Smooth muscle cell (in vitro differentiated cells): ENCODE measurements around the gene YY1. TPM values are rescaled to one million over a fixed set of nuclear protein-coding genes. Genes with fewer than 3 reads are reported as not detected.
A peak's percentile ranks its signal among the peaks of the same experiment; 100 is the strongest.

Experiments
- DNase-seq: peaks from one replicate; lab custom pipeline; 2025; ENCODE audit not compliant: unreplicated experiment; lab: John Stamatoyannopoulos, UW
- H2AFZ ChIP-seq: fragments of 200-600 bp; sonication (generic); 2 replicates; pipeline ENCODE4 v1.6.0; 2016; ENCODE audit warnings: antibody characterized with exemption, low read depth, mild to moderate bottlenecking
- H3F3A ChIP-seq: fragments of 200-600 bp; sonication (generic); 2 replicates; pipeline ENCODE4 v1.6.0; 2017; ENCODE audit warnings: antibody characterized with exemption, low read depth
- H3K27ac ChIP-seq: fragments of 200-600 bp; sonication (generic); 2 replicates; pipeline ENCODE4 v1.5.1; 2016; ENCODE audit warnings: low read depth, mild to moderate bottlenecking
- H3K27me3 ChIP-seq: fragments of 200-600 bp; sonication (generic); 2 replicates; pipeline ENCODE4 v1.6.1; 2016; ENCODE audit warnings: low read depth, mild to moderate bottlenecking
- H3K36me3 ChIP-seq: fragments of 200-600 bp; sonication (generic); 2 replicates; pipeline ENCODE4 v1.5.1; 2016; ENCODE audit warnings: low read depth
- H3K4me1 ChIP-seq: fragments of 200-600 bp; sonication (generic); 2 replicates; pipeline ENCODE4 v1.5.1; 2016; ENCODE audit warnings: low read depth
- H3K4me2 ChIP-seq: fragments of 200-600 bp; sonication (generic); 2 replicates; pipeline ENCODE4 v1.6.0; 2016; ENCODE audit warnings: mild to moderate bottlenecking
- H3K4me3 ChIP-seq: fragments of 200-600 bp; sonication (generic); 2 replicates; pipeline ENCODE4 v1.5.1; 2016; ENCODE audit warnings: mild to moderate bottlenecking
- H3K79me2 ChIP-seq: fragments of 200-600 bp; sonication (generic); 2 replicates; pipeline ENCODE4 v1.6.0; 2016; ENCODE audit warnings: low read depth, mild to moderate bottlenecking
- H3K9ac ChIP-seq: fragments of 200-600 bp; sonication (generic); 2 replicates; pipeline ENCODE4 v1.6.0; 2016; ENCODE audit warnings: low read depth
- H3K9me3 ChIP-seq: fragments of 200-600 bp; sonication (generic); replicated peaks from 2 replicates; pipeline ENCODE4 v1.5.1; 2016; ENCODE audit warnings: low read depth
- H4K20me1 ChIP-seq: fragments of 200-600 bp; sonication (generic); 2 replicates; pipeline ENCODE4 v1.6.0; 2016; ENCODE audit warnings: low read depth
- CTCF ChIP-seq: fragments of 200-600 bp; sonication (generic); IDR thresholded peaks from 2 replicates; pipeline ENCODE4 v1.5.1; 2017; ENCODE audit warnings: borderline replicate concordance, mild to moderate bottlenecking, antibody characterized with exemption; ENCODE audit not compliant: insufficient read depth, poor library complexity, severe bottlenecking
- WGBS: methylation state at CpG from one replicate; pipeline ENCODE4 v1.1.7; 2016; ENCODE audit warnings: low lambda C conversion rate; 5-methylcytosine and 5-hydroxymethylcytosine counted together
- polyA plus RNA-seq: library from polyadenylated mRNA; unstranded; fragments of >200 nt; fragmentation: Nextera tagmentation; extraction: Ambion mirVana; gene quantifications from 2 replicates; pipeline ENCODE4 v1.2.1, GENCODE V29; 2016
- total RNA-seq: library from RNA; depleted of rRNA; stranded (reverse); fragments of >200 nt; gene quantifications from 2 replicates; pipeline ENCODE4 v1.2.3, GENCODE V29; 2014

Gene YY1
- total and polyA plus RNA-seq, 2 experiments from 2014 or later: 28.2 to 48.7 TPM

- Histone ChIP-seq H3F3A (no peaks in the 10 kb centered on the region), H3K4me2 (no peak overlapping the region), H3K4me1 (peaks cover 8% of the 10 kb centered on the region), H4K20me1 (peaks cover 33% of the 10 kb centered on the region), H3K9ac (no peak overlapping the region), H3K27me3 (no peaks in the 10 kb centered on the region), H3K9me3 (no peaks in the 10 kb centered on the region), H3K27ac (no peak overlapping the region), H3K79me2 (no peaks in the 10 kb centered on the region), H3K4me3 (no peak overlapping the region), H2AFZ (no peak overlapping the region), H3K36me3 (no peaks in the 10 kb centered on the region)
- DNase-seq: no peak
- 72% methylated on average over 2 of the region's 2 CpGs for WGBS
- TF ChIP-seq CTCF: no peak
These were observed 63.7 kb downstream of the YY1 start for GRCh38 chr14:100302616-100303015.

GRCh38 chr14:100303179-100303578 lies 64.2 kb downstream of the YY1 start:
- Histone ChIP-seq H3F3A (no peaks in the 10 kb centered on the region), H3K4me1 (peaks cover 8% of the 10 kb centered on the region), H3K36me3 (no peaks in the 10 kb centered on the region), H3K27ac (no peak overlapping the region), H3K9ac (no peak overlapping the region), H3K27me3 (no peaks in the 10 kb centered on the region), H3K4me2 (no peak overlapping the region), H3K9me3 (no peaks in the 10 kb centered on the region), H3K4me3 (no peak overlapping the region), H3K79me2 (no peaks in the 10 kb centered on the region), H4K20me1 (peaks cover 29% of the 10 kb centered on the region), H2AFZ (no peak overlapping the region)
- 83% methylated on average over 8 of the region's 8 CpGs for WGBS
- DNase-seq: no peak
- peak; percentile 54 for TF ChIP-seq CTCF

GRCh38 chr14:100303925-100304324 lies 65.0 kb downstream of the YY1 start:
- H3F3A ChIP-seq: no peaks in the 10 kb centered on the region
- H3K4me1 ChIP-seq: peaks cover 8% of the 10 kb centered on the region
- H3K9me3 ChIP-seq: no peaks in the 10 kb centered on the region
- H3K27me3 ChIP-seq: no peaks in the 10 kb centered on the region
- no peaks in the 10 kb centered on the region for H3K36me3 ChIP-seq
- H3K4me3 ChIP-seq: no peak overlapping the region
- H3K9ac ChIP-seq: no peak overlapping the region
- no peak for DNase-seq
- WGBS: 70% methylated on average over 4 of the region's 4 CpGs
- H3K4me2 ChIP-seq: no peak overlapping the region
- no peaks in the 10 kb centered on the region for H3K79me2 ChIP-seq
- no peak overlapping the region for H3K27ac ChIP-seq
- no peak overlapping the region for H2AFZ ChIP-seq
- no peak for TF ChIP-seq CTCF
- H4K20me1 ChIP-seq: peaks cover 31% of the 10 kb centered on the region

GRCh38 chr14:100304825-100305323 lies 65.9 kb downstream of the YY1 start:
- H3K36me3 ChIP-seq: no peaks in the 10 kb centered on the region
- H3F3A ChIP-seq: no peaks in the 10 kb centered on the region
- H4K20me1 ChIP-seq: peaks cover 31% of the 10 kb centered on the region
- WGBS: 11% methylated on average over 23 of the region's 23 CpGs
- no peak overlapping the region for H3K9ac ChIP-seq
- H2AFZ ChIP-seq: no peak overlapping the region
- TF ChIP-seq CTCF: no peak
- H3K4me2 ChIP-seq: peak overlapping the region; percentile 94
- peaks cover 8% of the 10 kb centered on the region for H3K4me1 ChIP-seq
- no peaks in the 10 kb centered on the region for H3K27me3 ChIP-seq
- peak overlapping the region; percentile 90 for H3K4me3 ChIP-seq
- DNase-seq: no peak
- H3K79me2 ChIP-seq: no peaks in the 10 kb centered on the region
- H3K9me3 ChIP-seq: no peaks in the 10 kb centered on the region
- no peak overlapping the region for H3K27ac ChIP-seq
